ENCODE data around the gene KYNU. TPM values are rescaled to one million over a fixed set of nuclear protein-coding genes. Genes with fewer than 3 reads are reported as not detected.

The KYNU gene
- total RNA-seq, 2 experiments from 2014 or later = 0.20 TPM; not detected in 1

- no peaks in the 10 kb centered on the region for H3K27me3 Mint-ChIP-seq
- no peak for DNase-seq
- H3K4me3 Mint-ChIP-seq = no peak overlapping the region
- H3K36me3 Mint-ChIP-seq = no peaks in the 10 kb centered on the region
- H3K9me3 Mint-ChIP-seq = peaks cover 4% of the 10 kb centered on the region
- H3K27ac Mint-ChIP-seq = no peak overlapping the region
- no peaks in the 10 kb centered on the region for H3K4me1 Mint-ChIP-seq
Observed at GRCh38 chr2:142951190-142952007, 73.9 kb downstream of the KYNU start.

DNA sequence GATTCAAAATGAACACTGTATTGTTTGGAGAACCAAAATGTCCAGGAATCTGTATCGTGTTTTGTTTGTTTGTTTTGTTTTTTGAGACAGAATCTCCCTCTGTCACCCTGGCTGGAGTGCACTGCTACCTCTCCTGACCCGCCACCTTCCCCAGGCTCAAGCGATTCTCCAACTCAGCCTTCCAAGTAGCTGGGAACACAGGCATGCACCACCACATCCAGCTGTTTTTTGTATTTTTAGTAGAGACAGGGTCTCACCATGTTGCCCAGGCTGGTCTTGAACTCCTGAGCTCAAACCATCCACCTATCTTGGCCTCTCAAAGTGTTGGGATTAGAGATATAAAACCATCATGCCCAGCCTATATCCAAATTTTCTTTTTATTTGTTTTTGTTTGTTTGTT, 74.6 kb downstream of the KYNU start:
- no peak for DNase-seq
- peaks cover 4% of the 10 kb centered on the region for H3K9me3 Mint-ChIP-seq
- H3K27me3 Mint-ChIP-seq = no peaks in the 10 kb centered on the region
- H3K4me1 Mint-ChIP-seq = no peaks in the 10 kb centered on the region
- H3K27ac Mint-ChIP-seq = no peak overlapping the region
- H3K36me3 Mint-ChIP-seq = no peaks in the 10 kb centered on the region
- no peak overlapping the region for H3K4me3 Mint-ChIP-seq

DNA sequence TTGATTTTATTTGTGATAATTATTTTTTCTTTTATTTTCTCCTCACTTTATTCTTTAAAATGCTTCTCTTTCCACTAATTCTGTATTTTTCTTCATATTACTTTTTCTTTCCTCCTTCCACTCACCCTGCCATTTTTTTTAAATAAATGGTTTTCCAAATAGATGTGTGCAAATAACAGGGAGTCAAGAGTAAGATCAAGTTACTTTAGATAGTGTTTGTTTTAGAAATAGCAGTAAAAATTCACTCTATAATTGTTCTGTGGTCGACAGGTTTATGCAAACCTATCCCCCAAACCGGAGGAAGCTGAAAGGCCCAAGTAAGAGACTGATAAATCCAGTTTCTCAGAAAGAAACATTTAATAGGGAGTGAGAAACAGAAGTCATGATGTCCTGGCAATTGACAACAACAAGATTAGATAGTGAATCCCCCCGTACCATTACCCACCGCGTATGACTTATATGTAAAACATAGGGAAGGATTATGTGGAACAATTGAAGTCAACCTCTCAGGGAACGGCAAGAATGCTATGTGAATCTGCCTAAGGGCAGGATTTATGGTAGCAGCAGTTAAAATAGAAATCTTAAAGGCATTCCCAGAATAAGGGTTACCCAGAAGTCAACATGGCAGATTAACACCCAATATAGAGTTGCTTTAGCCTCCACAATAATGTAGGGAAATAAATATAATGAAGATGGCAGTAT, 75.5 kb downstream of the KYNU start:
- no peaks in the 10 kb centered on the region for H3K36me3 Mint-ChIP-seq
- peaks cover 4% of the 10 kb centered on the region for H3K9me3 Mint-ChIP-seq
- H3K4me1 Mint-ChIP-seq = no peaks in the 10 kb centered on the region
- no peaks in the 10 kb centered on the region for H3K27me3 Mint-ChIP-seq
- no peak overlapping the region for H3K27ac Mint-ChIP-seq
- H3K4me3 Mint-ChIP-seq = no peak overlapping the region
- DNase-seq = no peak

- Mint-ChIP-seq H3K9me3 (peaks cover 4% of the 10 kb centered on the region), H3K36me3 (no peaks in the 10 kb centered on the region), H3K27ac (no peak overlapping the region), H3K27me3 (no peaks in the 10 kb centered on the region), H3K4me3 (no peak overlapping the region), H3K4me1 (no peaks in the 10 kb centered on the region)
- DNase-seq = no peak
Observed at GRCh38 chr2:142954493-142954892, 77.0 kb downstream of the KYNU start.

DNA sequence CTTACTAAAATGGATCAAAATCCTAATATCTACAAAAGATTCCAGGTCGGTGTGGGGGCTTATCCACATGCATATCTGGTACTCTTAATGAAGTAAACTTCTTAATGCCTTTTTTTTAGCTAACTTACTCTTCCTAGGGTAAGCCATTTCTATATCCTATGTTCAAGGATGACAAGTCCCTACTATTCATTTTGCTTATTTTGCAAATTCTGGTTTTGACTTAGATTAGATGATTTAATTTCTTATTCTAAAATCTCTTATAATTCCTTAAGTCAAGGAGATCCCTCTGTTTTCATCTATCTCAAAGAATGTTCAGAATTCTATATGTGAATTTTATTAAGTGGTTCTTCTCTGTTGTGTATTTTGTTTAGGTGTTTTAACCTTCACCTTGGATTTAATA, 79.7 kb downstream of the KYNU start:
- Mint-ChIP-seq H3K27me3 (no peaks in the 10 kb centered on the region), H3K36me3 (no peaks in the 10 kb centered on the region), H3K9me3 (no peaks in the 10 kb centered on the region), H3K4me1 (no peaks in the 10 kb centered on the region), H3K4me3 (no peak overlapping the region), H3K27ac (no peak overlapping the region)
- no peak for DNase-seq

DNA sequence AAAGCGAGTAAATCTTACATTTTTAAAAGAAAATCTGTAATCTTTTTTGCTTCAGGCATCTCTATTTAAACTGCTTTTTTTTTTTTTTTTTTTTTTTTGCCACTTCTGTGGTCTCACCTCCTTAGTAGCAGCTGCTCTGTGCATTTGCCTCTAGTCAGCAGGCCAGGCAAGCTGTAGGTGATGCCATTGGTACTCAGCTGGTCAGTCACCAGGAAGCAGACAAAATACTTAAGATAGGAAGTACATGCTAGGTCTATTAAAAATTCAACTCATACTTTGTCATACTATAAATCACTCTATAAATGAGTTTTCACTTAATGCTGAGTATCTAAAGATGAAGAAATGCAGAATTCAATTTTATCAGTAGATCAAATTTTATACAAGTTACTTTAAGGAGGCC, 83.7 kb downstream of the KYNU start:
- Mint-ChIP-seq H3K27me3 (peaks cover 3% of the 10 kb centered on the region), H3K4me1 (no peaks in the 10 kb centered on the region), H3K36me3 (no peaks in the 10 kb centered on the region), H3K27ac (no peak overlapping the region), H3K9me3 (peaks cover 7% of the 10 kb centered on the region), H3K4me3 (no peak overlapping the region)
- DNase-seq = no peak

DNA sequence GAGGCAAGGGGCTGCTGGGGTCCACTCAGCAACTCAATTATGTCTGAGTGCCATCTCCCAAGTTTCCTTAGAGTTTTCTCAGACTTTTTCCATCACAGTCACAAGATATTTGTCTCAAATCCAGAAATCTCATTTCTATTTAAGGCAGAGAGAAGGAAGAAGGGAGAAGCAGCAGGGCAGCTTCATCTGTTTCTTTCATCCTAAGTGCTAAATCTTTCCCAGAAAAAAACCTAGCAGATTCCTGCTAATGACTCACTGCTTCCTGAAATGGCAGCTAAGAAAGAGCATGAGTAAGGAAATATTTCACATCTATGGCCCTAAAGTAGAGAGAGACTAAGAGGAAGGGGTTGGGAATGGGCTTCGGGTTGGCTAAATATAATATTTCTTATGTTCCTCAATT, 88.0 kb downstream of the KYNU start:
- Mint-ChIP-seq H3K36me3 (no peaks in the 10 kb centered on the region), H3K4me1 (no peaks in the 10 kb centered on the region), H3K9me3 (peaks cover 7% of the 10 kb centered on the region)

GRCh38 chr2:142966284-142966683, 88.8 kb downstream of the KYNU start:
- H3K9me3 Mint-ChIP-seq = peaks cover 7% of the 10 kb centered on the region
- no peaks in the 10 kb centered on the region for H3K36me3 Mint-ChIP-seq
- H3K27ac Mint-ChIP-seq = no peak overlapping the region
- DNase-seq = no peak
- no peaks in the 10 kb centered on the region for H3K4me1 Mint-ChIP-seq
- peaks cover 3% of the 10 kb centered on the region for H3K27me3 Mint-ChIP-seq
- no peak overlapping the region for H3K4me3 Mint-ChIP-seq

More for the DNA sequence above, 88.0 kb downstream of the KYNU start:
- peaks cover 3% of the 10 kb centered on the region for H3K27me3 Mint-ChIP-seq
- no peak overlapping the region for H3K4me3 Mint-ChIP-seq
- no peak for DNase-seq
- H3K27ac Mint-ChIP-seq = no peak overlapping the region

GRCh38 chr2:142967060-142967459, 89.6 kb downstream of the KYNU start:
- Mint-ChIP-seq H3K27ac (no peak overlapping the region), H3K27me3 (peaks cover 3% of the 10 kb centered on the region), H3K4me1 (no peaks in the 10 kb centered on the region), H3K36me3 (no peaks in the 10 kb centered on the region), H3K4me3 (no peak overlapping the region), H3K9me3 (peaks cover 7% of the 10 kb centered on the region)
- no peak for DNase-seq

DNA sequence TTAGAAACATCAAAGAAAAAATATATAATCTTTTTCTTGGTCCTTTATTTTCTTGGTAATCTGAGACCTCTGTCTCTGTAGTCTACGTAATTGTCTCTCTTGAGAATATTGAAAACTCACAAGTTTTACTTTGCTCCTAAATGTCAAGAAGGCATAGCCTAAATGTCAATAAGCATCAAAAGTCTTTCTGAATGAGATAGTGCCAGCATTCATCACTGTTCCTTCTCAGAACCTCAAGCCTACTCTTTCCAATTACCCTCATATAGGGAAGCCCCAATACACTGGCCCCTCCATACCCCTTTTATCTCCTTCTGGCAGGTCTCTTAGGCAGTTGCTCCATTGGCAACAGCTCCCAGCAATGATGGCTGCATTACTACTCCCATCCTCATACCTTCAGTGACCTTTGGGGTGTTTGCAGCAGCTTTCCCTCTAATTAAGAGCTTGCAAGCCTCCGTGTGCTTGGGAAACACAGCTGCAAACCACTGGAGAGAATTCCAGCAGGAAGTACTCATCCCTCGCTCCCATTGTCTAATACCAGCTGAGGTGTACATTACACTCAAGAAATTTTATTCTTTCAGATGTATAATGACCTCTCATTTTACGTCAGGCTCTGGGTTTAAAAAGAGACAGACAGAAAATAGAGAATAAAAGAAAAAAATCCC, 95.8 kb downstream of the KYNU start:
- Mint-ChIP-seq H3K4me1 (peaks cover 4% of the 10 kb centered on the region), H3K36me3 (no peaks in the 10 kb centered on the region), H3K27ac (no peak overlapping the region), H3K4me3 (no peak overlapping the region), H3K27me3 (no peaks in the 10 kb centered on the region), H3K9me3 (no peaks in the 10 kb centered on the region)
- no peak for DNase-seq

GRCh38 chr2:142973822-142974207, 96.4 kb downstream of the KYNU start:
- H3K4me1 Mint-ChIP-seq = peaks cover 4% of the 10 kb centered on the region
- no peak for DNase-seq
- no peaks in the 10 kb centered on the region for H3K27me3 Mint-ChIP-seq
- no peaks in the 10 kb centered on the region for H3K36me3 Mint-ChIP-seq
- H3K4me3 Mint-ChIP-seq = no peak overlapping the region
- no peaks in the 10 kb centered on the region for H3K9me3 Mint-ChIP-seq
- H3K27ac Mint-ChIP-seq = no peak overlapping the region

GRCh38 chr2:142974288-142975024, 97.0 kb downstream of the KYNU start:
- no peak for DNase-seq
- H3K36me3 Mint-ChIP-seq = no peaks in the 10 kb centered on the region
- peaks cover 4% of the 10 kb centered on the region for H3K4me1 Mint-ChIP-seq
- H3K27me3 Mint-ChIP-seq = no peaks in the 10 kb centered on the region
- no peak overlapping the region for H3K27ac Mint-ChIP-seq
- no peaks in the 10 kb centered on the region for H3K9me3 Mint-ChIP-seq
- H3K4me3 Mint-ChIP-seq = no peak overlapping the region

GRCh38 chr2:142975239-142975638, 97.8 kb downstream of the KYNU start:
- H3K27ac Mint-ChIP-seq = no peak overlapping the region
- H3K36me3 Mint-ChIP-seq = no peaks in the 10 kb centered on the region

GRCh38 chr2:142980246-142981068, 103.0 kb downstream of the KYNU start:
- no peak overlapping the region for H3K27ac Mint-ChIP-seq
- H3K27me3 Mint-ChIP-seq = no peaks in the 10 kb centered on the region
- H3K9me3 Mint-ChIP-seq = no peaks in the 10 kb centered on the region
- no peaks in the 10 kb centered on the region for H3K36me3 Mint-ChIP-seq
- DNase-seq = no peak
- no peaks in the 10 kb centered on the region for H3K4me1 Mint-ChIP-seq
- H3K4me3 Mint-ChIP-seq = no peak overlapping the region

More at GRCh38 chr2:142975239-142975638, 97.8 kb downstream of the KYNU start:
- Mint-ChIP-seq H3K4me1 (peaks cover 4% of the 10 kb centered on the region), H3K9me3 (no peaks in the 10 kb centered on the region), H3K4me3 (no peak overlapping the region), H3K27me3 (no peaks in the 10 kb centered on the region)
- DNase-seq = no peak
